GM18870 (cell line): ENCODE data around the gene MRPL50.

ENCODE experiments used
- ATAC-seq: cut with Tn5 transposase; IDR thresholded peaks from one replicate; pipeline ENCODE4 v1.9.1; 2021; ENCODE audit warnings: moderate library complexity; ENCODE audit not compliant: unreplicated experiment

The MRPL50 gene

DNA sequence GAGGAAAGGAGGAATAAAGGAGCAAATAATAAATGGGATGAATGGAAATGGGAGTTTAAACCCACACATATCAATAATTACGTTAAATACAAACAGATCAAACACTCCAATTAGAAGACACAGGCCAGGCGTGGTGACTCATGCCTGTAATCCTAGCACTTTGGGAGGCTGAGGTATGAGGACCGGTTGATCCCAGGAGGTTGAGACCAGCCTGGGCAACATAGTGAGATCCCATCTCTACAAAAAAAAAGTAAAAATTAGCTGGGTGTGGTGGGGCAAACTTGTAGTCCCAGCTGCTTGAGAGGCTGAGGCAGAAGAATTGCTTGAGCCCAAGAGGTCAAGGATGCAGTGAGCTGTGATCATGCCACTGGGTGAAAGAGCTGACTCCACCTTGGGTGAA is 17.3 kb downstream of the MRPL50 start:
- no peak for ATAC-seq

DNA sequence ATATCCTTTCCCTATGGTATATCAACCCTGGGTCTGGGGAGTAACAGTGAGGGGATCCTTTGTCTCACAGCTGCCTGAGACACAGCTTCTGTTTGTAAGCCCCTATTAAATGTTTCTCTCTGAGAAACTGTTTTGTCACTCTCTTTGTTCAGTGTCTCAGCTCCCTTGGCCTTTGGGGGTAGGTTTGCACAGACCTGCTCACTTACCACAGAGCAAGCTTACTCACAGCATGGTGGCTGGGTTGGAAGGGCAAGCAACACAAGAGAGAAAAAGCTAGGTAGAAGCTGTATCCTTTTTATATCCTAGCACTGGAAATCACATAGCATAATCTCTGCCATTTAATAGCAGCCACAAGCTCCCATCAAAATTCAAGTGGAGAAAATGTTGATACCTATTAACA is 18.1 kb downstream of the MRPL50 start:
- no peak for ATAC-seq

DNA sequence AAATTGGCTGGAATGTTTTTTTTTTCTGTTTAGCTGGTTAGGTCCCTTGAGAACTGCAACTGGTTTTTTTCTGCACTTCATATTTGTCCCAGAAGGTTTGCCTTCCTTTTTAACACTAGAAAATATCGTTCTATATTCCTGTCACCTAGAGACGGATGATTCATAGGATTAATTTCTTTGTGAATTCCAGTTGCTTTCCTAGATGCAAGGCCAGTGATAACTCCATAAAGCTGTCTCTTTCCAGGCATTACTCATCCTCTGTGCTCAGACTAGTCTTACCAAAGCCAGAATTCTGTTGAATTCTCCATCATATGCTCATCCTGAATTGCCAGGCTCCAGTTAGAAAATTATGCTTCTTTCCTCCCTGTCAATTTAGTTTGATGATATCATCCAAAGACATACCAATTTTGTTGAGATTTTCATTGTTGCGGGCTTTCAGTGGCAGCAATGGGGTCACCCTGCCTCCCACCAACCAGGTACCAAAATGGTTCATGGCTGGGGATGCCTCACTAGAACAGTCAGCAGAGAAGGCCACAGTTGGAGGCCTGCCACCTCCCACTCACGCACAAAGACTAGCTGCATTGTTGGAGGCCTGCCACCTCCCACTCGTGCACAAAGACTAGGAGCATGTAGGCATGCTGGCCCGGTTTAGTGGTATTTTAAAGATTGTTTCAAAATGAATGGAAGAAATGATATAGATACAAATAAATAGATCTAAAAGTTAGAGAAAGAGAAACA is 22.1 kb downstream of the MRPL50 start:
- no peak for ATAC-seq

DNA sequence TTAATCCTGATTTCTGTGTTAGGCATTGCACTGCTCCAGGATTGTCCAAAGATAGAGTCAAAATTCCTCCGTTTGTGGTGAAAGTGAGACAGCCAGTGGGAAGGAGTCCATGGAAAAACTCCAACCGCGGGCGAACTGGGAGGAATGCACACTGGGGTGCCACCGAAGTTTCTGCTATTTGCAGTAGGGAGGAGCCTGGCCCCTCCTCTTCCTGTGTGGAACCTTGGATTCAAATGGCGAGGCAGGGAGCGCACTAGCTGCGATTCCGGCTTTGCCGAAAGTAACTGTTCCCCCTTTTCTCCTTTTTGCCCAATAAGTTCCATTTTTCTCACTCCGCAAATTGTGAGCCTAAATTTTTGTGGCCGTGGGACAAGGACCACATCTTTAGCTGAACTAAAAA is 22.9 kb downstream of the MRPL50 start:
- no peak for ATAC-seq

DNA sequence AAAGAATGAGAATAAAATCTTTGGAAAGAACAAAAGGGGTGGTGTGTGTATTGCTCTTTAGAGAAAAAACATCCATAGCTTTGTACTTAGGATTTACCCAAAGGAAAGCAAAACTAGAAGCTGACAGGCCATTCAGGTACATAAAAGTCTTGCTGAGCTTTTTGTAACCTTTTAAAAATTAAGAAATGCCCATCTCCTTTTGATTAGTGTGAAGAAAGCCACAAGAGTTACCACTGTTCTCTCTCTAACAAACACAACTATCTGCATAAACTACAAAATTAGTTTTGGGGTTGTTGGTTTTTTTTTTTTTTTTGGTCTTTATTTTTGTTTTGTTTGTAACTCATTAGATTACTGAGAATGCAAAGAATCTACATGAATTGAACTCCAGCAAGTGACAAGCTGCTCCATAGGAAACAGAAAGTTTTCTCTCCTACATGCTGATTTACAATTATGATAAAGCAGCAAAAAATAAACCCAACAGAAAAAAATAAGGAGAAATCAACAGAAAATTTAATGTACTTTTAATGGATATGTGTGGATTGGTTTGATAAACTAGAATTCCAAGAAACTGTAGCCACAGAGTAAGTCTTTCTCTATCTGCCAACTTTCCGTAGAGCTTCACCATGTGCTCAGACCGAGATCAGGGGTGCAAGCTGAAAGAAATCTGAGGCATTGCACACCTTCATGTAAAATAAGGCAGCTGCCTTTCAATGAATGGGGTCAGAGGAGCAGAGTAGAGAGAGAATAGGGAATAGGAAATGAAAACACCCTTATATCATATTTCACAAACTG is 25.9 kb downstream of the MRPL50 start:
- no peak for ATAC-seq

DNA sequence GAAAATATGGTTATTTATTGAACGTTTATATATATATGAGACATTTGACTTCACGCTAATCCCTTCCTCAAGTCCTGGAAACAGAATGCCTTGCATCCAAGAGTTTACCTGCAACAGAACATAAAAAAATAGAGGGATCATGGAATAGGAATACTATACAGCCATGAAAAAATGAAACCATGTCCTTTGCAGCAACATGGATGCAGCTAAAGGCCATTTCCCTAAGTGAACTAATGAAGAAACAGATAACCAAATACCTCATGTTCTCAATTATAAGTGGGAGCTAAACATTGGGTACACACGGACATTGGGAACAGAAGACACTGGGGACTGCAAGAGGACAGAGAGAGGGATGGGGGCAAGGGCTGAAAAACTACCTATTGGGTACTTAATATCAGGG is 26.6 kb downstream of the MRPL50 start:
- ATAC-seq = no peak

DNA sequence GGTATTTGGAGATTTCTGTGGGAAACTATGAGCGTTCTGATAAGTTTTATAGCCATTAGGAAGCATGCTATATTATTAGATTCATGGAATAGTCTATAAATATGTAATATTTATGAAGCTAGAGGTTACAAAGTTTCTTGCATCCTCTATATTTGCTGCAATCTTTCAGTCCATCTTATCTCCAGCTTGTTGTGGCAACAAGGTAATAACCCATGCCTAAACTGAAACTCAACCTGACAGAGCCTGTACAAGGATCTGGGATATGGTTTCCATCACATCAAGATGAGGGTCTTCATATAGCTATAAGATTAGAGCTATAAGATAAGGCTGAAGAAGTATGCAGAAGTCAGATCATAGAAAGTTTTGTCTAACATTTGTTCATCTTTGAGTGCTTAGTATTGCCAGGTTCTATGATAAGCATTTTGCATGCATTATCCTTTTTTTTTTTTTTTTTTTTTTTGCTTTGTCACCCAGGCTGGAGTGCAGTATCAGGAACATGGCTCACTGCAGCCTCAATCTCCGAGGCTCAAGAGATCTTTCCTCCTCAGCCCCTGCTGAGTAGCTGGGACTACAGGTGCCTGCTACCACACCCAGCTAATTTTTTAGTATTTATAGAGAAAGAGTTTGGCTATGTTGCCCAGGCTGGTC is 28.4 kb downstream of the MRPL50 start:
- no peak for ATAC-seq

DNA sequence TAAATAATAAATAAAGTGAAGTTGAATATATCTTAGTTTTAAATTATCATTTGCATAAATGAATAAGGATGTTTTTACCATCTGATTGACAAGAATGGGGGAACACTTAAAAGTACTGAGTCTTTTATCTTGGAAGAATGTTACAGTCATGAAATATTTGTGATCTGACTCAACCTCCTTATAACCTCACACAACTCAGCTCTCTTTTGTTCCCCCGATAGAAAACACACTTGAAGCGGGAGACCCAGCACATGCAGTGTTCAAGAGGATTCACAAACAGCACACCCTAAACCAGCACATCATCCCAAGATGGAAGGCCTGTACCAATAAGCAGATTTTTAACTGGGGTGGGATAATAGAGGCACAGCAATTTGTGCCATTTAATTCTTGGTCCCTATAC is 29.1 kb downstream of the MRPL50 start:
- ATAC-seq = no peak

DNA sequence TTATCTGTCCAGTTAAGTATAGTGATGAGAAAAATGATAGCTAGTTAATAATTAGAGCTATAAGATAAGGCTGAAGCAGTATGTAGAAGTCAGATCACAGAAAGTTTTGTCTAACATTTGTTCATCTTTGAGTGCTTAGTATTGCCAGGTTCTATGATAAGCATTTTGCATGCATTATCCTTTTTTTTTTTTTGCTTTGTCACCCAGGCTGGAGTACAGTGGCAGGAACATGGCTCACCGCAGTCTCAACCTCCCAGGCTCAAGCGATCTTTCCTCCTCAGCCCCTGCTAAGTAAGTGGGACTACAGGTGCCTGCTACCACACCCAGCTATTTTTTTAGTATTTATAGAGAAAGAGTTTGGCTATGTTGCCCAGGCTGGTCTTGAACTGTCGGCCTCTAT is 31.1 kb downstream of the MRPL50 start:
- ATAC-seq = no peak

DNA sequence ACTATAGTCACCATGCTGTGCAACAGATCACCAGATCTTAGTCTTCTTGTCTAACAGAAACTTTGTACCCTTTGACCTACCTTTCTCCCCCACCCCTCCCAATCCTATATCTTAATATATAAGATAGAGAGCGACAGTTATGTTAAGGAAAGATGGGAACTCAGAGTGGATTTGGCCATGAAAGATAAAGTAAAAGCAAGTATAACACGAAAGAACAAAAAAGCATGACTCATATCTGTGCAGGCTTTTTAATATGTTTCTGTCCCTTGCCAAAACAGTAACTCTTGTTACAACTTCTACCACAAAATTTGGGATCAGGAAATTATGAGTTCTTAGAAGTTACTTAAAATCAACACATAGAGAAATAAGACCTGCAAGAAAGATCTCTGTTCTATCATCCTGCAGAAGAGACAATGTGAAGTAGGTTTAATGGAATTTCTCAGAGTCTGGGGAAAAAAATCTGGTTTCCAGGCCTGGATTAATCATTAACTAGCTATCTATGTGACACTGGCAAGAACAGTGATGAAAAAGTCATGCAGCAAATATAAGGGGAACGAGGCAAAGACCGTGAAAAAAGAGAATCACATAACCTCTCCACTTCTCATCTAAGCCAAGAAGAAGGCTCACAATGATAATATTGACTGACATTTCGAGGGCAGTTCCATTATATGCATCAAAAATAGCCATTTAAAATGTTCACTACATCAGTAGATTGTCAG is 32.2 kb downstream of the MRPL50 start:
- ATAC-seq = no peak

DNA sequence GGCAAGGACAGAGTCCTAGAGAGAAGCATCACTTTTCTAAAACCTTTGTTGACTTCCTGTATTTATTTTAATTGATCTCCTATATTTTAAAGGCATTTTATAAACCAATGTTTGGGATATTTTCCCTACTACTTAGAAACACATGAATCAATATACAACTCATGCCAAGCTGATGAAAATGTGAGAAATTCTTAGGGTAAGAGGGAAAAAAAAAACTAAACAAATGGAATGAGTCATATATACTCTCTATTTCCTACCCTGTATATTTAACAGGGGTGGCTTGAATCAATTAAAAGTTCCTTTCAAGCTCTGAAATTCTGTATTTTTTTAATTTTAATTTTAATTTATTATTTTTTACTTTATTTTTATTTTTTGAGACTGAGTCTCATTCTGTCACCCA is 33.2 kb downstream of the MRPL50 start:
- ATAC-seq = no peak

DNA sequence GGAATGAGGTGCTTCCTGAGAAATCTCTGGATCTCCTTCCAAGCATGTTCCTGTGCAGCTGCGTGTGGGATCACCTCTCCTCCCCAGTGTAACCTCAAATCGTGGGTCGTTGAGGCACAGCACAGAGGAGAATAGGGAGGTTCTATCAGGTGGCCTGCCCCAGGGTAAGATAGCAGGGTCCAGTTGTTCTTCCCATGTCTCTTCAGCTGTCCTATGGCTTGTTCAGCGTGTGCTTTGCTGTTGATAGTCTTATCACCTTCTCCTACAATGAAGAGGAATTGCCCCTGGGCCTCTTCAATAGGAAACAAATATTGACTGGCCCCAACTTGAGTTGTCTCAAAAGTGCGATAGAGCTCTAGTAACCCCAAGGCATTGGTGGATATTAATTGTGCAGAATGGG is 36.0 kb downstream of the MRPL50 start:
- ATAC-seq = no peak

DNA sequence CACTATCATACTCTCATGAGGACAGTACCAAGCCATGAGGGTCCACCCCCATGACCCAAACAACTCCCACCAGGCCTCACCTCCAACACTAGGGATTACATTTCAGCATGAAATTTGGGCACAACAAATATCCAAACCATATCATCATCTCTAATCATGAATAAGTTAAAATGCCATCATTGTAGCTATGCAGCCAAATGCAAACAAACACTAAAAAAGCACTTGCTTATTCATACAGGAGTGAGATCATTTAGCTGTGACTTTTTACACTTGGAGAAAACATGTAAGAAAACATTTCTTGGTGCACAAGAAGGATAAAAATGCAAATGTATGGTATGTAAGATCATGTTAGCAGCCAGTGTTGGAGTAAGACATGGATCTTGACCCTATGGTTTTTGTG is 37.8 kb downstream of the MRPL50 start:
- no peak for ATAC-seq

DNA sequence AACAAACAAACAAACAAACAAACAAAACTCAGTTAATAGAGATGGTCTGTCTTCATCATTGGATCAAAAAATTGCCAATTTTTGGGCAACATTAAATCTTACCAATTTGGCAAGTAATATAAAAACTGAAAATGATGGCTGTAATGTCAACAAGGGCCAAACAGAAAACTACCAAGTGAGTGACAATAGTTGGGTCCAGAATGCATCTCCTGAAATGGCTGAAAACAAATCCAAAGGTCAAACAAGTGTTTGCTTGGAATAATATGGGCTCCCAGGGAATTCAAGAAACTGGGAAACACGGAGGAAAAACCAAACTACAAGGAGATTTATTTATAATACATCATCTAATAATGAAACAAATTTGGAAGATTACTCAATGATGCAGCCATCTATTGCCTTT is 38.7 kb downstream of the MRPL50 start:
- no peak for ATAC-seq

DNA sequence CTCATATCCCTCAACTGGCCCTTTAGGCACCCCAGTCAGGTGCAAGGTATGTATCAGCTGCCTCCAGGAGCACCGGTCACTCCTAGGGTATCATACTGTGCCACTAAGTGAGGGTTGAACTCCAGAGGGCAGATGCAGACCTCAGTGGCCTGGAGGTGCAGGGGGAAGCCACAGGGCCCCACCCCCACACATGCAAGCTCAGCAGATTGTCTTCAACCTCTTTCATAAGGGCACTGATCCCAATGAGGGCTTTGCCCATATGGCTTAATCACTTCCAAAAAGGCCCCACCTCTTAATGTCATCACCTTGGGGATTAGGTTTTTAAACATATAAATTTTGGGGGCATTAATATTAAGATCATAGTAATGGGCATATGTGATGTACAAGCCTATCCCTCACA is 41.8 kb downstream of the MRPL50 start:
- ATAC-seq = no peak

DNA sequence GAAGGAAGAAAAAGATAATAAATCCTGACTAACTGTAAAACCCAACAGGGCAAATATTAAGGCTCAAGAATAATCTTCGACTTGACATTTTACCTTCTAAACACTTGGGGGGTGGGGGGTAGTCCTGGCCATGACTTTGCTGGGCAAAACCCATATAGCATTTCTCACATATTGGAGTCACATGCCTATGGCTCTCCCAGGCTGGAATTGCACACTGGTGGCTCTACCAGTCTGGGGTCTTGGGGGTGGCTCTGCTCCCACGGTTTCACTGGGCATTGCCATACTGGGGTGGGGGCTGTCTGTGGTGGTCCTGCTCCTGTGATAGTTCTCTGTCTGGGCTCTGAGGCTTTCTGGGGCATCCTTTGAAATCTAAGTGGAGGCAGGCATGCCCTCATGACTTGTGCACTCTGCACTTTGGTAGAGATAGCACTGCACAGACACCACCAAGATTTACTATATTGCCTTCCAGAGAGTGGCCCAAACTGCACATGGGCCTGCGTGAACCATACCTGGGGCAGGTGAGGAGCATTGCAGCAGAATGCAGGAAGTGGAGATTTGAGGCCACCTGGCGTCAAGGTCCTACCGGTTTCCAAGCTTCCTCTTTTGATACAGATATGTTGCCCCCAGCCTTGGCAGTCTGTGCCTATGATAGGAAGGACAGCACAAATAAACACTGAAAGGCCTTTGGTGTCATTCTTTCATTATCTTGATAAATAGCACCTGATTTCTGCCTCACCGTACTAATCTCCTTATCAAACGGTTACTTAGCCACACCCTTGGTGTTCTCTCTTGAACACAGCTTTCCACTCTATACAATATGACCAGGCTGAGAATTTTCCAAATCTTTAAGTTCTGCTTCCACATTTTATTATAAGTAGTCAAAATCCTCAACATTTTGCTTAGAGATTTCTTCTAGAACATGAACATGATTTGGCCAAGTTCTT is 43.4 kb downstream of the MRPL50 start:
- ATAC-seq = no peak

DNA sequence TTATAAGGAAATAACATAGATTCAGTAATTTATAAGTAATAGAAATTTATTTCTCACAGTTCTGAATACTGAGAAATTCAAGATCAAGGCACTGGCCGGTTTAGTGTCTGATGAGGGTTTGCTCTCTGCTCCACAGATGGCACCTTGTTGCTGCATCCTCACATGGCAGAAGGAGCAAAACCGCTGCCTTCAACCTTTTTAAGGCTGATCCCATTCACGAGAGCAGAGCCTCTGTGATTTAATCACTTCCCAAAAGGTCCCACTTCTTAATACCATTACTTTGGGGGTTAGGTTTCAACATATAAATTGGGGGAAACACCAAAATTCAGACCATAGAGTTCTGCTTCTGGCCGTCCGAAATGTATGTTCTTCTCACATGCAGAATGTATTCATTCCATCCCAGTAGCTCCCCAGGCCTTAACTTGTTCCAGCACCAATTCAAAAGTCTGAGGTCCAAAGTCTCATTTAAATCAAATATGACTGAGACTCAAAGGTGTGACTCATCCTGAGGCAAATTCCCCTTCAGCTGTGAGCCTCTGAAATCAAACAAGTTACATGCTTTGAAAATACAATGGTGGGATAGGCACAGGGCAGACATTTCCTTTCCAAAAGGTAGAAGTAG is 44.2 kb downstream of the MRPL50 start:
- no peak for ATAC-seq

DNA sequence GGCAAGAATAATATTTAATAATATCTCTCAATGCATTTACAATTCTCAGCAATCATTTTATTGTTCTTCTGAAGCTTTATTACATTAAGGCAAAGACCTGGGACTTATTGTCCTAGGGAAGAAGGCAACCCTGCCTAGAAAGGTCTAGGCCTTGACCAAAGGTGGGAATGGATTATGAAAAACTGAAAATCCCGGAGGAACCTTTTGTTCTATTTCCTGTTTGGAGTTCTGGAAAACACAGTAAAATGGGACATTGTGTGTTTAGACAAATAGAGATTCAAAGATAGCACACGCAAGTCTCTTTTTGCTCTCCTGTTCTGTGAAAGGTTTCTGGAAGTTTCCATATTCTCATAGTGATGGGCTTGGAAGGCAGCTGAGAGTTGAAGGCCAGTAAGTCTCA is 44.7 kb downstream of the MRPL50 start:
- ATAC-seq = no peak

DNA sequence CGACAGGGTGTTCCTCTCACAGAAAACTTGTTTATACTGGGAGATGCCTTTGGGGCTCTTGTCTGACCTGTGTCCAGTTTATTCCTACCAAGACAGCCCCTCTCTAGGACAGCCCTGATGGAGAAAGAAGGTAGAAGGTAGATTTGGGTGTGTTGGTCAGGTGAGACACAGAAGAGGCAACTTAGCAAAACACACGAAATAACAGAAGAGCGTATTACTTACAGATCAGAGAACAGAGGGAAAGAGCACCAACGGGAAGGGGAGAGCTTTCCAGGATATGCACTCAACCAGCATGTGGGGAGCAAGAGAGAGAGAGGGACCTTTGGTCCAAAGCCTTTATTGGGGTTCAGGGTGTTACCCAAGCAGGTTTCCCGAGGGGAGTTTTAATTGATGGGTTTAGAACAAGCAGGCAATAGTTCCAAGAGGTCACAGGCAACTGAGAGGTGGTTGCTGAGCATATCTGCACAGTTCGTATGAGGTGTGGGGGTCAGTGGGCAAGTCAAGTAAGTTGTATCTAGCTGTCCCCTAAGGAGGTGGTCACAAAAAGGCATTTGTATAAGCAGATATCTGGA is 45.4 kb downstream of the MRPL50 start:
- no peak for ATAC-seq

DNA sequence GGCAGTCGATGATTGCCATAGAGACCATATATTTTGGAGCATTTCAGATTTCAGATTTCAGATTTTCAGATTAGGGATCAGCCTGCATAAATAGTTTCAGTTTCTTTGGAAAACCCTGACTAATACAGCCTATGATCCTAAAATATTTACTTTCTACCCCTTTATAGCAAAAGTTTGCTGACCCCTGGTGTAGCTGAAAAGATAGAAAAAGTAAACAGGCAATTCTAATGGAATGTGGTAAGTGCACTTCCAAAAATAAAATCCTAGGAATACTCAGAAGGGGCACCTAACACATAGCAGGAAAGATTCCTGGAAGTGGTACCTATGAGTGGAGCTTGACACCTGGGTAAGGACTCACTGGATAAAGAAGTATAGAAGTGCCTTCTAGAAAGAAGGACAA is 48.1 kb downstream of the MRPL50 start:
- ATAC-seq = no peak
